NCI-H128 (cell line): ENCODE measurements around the gene GPR146.
A peak's percentile ranks its signal among the peaks of the same experiment; 100 is the strongest.
"Not testable (repeated sequence)": the region's sequence is repeated elsewhere in the genome, so short reads cannot be mapped to it uniquely, and the experiment has no call there.

Experiments used
- DNase-seq: peaks from one replicate; lab custom pipeline; 2025; ENCODE audit not compliant: unreplicated experiment; lab: John Stamatoyannopoulos, UW

GPR146 gene

GRCh38 chr7:1024876-1025742 lies 19.2 kb upstream of the GPR146 start:
- DNase-seq: peak; percentile 84

- DNase-seq: peak; percentile 56
Measured at GRCh38 chr7:1025743-1026581, 18.4 kb upstream of the GPR146 start.

- DNase-seq: no peak
Measured at GRCh38 chr7:1026721-1027161, 17.6 kb upstream of the GPR146 start.

- no peak for DNase-seq
Measured at GRCh38 chr7:1027242-1028043, 16.9 kb upstream of the GPR146 start.

GRCh38 chr7:1028044-1028770 lies 16.1 kb upstream of the GPR146 start:
- peak; percentile 76 for DNase-seq

- DNase-seq: peak; percentile 43
Measured at GRCh38 chr7:1028775-1029636, 15.3 kb upstream of the GPR146 start.

- no peak for DNase-seq
Measured at GRCh38 chr7:1029637-1030443, 14.5 kb upstream of the GPR146 start.

- DNase-seq: no peak
Measured at GRCh38 chr7:1030444-1031070, 13.8 kb upstream of the GPR146 start.

- no peak for DNase-seq
Measured at GRCh38 chr7:1031716-1032455, 12.5 kb upstream of the GPR146 start.

GRCh38 chr7:1032536-1033181 lies 11.7 kb upstream of the GPR146 start:
- DNase-seq: no peak

- DNase-seq: no peak
Measured at GRCh38 chr7:1033546-1034145, 10.7 kb upstream of the GPR146 start.

GRCh38 chr7:1034769-1035168 lies 9.6 kb upstream of the GPR146 start:
- not testable (repeated sequence) for DNase-seq

- DNase-seq: not testable (repeated sequence)
Measured at GRCh38 chr7:1036164-1036928, 8.0 kb upstream of the GPR146 start.

- DNase-seq: not testable (repeated sequence)
Measured at GRCh38 chr7:1040233-1040632, 4.1 kb upstream of the GPR146 start.

- no peak for DNase-seq
Measured at GRCh38 chr7:1040790-1041189, 3.6 kb upstream of the GPR146 start.
